ENCODE data around the gene GMPPB.

The GMPPB gene

DNA sequence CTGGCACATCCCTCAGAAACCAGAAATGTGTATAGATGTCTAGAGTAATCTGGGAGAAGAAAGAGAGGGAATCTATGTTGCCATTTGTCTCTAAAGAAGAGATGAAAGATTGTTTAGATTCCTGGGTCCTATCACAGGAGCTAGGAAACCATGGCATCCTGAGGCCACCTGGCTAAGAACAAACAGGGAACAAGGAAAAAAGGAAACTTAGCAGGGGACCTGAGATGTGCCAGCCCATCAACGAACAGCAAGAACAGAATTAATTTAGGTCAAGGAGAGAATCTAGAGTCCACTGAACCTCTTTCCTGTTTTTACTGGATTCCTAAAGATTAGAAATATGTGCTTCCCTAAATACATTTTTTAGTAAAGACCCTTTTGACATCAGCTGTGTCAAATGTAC, 32.3 kb upstream of the GMPPB start:
- H3F3A ChIP-seq (ENCODE audit: insufficient read depth) = no peaks in the 10 kb centered on the region
- no peak overlapping the region for H3K4me3 ChIP-seq (ENCODE audit: insufficient read depth, low read length, poor library complexity, severe bottlenecking)
- no peaks in the 10 kb centered on the region for H3K9me2 ChIP-seq (replicated peaks; ENCODE audit: insufficient read depth, low read length)
- peaks cover 53% of the 10 kb centered on the region for H3K79me2 ChIP-seq (ENCODE audit: insufficient read depth, low read length)
- no peaks in the 10 kb centered on the region for H3K9me3 ChIP-seq (ENCODE audit: insufficient read depth, low read length)
- H3K27ac ChIP-seq (ENCODE audit: low read depth, low read length) = no peak overlapping the region
- 0 out of 2 replicates have a peak, but pooled peaks cover 4% of the 10 kb centered on the region for H4K20me1 ChIP-seq (ENCODE audit: low read depth, low read length)
- no peaks in the 10 kb centered on the region for H3K27me3 ChIP-seq (ENCODE audit: low read length)
- H3K4me2 ChIP-seq (ENCODE audit: low read depth, low read length, poor library complexity, severe bottlenecking) = no peak overlapping the region
- H3K9ac ChIP-seq (ENCODE audit: low read length) = no peak overlapping the region
- no peak overlapping the region for H2AFZ ChIP-seq (ENCODE audit: low read depth, low read length, severe bottlenecking)
- H3K36me3 ChIP-seq (ENCODE audit: low read length) = no peaks in the 10 kb centered on the region
- TF ChIP-seq EZH2phosphoT487 (conservative IDR thresholded peaks at IDR 0.05; ENCODE audit: low read length) = no peak
- TF ChIP-seq, protein P1, sequence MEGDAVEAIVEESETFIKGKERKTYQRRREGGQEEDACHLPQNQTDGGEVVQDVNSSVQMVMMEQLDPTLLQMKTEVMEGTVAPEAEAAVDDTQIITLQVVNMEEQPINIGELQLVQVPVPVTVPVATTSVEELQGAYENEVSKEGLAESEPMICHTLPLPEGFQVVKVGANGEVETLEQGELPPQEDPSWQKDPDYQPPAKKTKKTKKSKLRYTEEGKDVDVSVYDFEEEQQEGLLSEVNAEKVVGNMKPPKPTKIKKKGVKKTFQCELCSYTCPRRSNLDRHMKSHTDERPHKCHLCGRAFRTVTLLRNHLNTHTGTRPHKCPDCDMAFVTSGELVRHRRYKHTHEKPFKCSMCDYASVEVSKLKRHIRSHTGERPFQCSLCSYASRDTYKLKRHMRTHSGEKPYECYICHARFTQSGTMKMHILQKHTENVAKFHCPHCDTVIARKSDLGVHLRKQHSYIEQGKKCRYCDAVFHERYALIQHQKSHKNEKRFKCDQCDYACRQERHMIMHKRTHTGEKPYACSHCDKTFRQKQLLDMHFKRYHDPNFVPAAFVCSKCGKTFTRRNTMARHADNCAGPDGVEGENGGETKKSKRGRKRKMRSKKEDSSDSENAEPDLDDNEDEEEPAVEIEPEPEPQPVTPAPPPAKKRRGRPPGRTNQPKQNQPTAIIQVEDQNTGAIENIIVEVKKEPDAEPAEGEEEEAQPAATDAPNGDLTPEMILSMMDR (IDR thresholded peaks at IDR 0.05; ENCODE audit: insufficient read depth, low read length, poor library complexity, severe bottlenecking) = no peak

DNA sequence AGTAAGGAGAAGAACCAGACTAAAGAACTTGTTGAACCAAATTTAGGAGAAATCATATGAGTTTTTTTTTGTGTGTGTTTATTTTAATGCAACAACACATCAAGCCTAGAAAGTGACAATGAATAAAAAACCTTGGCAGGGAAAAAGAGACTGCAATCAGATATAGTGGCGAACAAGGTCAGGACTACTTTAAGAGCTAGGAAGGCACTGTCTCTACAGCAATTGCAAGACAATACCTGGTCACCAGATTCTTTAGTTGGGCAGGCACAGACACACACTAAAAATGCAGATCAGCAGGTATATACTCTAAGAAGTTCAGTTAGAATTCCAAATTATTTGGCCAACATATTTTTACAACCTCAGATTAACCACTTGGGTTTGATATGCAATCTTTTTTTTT, 30.8 kb upstream of the GMPPB start:
- no peak overlapping the region for H3K4me2 ChIP-seq (ENCODE audit: low read depth, low read length, poor library complexity, severe bottlenecking)
- H4K20me1 ChIP-seq (ENCODE audit: low read depth, low read length) = 0 out of 2 replicates have a peak, but pooled peaks cover 4% of the 10 kb centered on the region
- H2AFZ ChIP-seq (ENCODE audit: low read depth, low read length, severe bottlenecking) = no peak overlapping the region
- H3K9ac ChIP-seq (ENCODE audit: low read length) = no peak overlapping the region
- no peaks in the 10 kb centered on the region for H3K9me3 ChIP-seq (ENCODE audit: insufficient read depth, low read length)
- H3K27ac ChIP-seq (ENCODE audit: low read depth, low read length) = no peak overlapping the region
- no peaks in the 10 kb centered on the region for H3F3A ChIP-seq (ENCODE audit: insufficient read depth)
- H3K9me2 ChIP-seq (replicated peaks; ENCODE audit: insufficient read depth, low read length) = no peaks in the 10 kb centered on the region
- H3K27me3 ChIP-seq (ENCODE audit: low read length) = no peaks in the 10 kb centered on the region
- no peaks in the 10 kb centered on the region for H3K36me3 ChIP-seq (ENCODE audit: low read length)
- no peak overlapping the region for H3K4me3 ChIP-seq (ENCODE audit: insufficient read depth, low read length, poor library complexity, severe bottlenecking)
- H3K79me2 ChIP-seq (ENCODE audit: insufficient read depth, low read length) = peaks cover 47% of the 10 kb centered on the region
- TF ChIP-seq, protein P1 (IDR thresholded peaks at IDR 0.05; ENCODE audit: insufficient read depth, low read length, poor library complexity, severe bottlenecking) = no peak
- no peak for TF ChIP-seq EZH2phosphoT487 (conservative IDR thresholded peaks at IDR 0.05; ENCODE audit: low read length)

DNA sequence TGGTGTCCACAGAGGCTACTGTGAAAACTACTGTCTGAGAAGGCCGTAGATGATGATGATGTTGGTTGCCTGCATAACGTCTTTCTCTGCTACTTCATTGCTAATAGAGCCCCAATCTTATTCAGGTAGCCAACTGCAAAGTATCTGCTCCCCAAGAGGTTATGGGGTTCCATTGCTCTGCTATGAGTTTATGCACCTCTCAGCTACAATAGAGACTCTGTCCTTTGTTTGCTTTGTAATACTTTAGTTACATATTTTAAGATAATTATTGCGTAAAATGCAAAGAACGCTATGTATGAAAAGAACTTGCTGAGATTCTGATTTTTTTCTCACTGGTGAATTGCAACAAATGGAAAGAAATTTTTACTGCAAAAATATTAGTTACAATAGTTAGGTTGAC, 27.8 kb upstream of the GMPPB start:
- Histone ChIP-seq H3K9me3 (ENCODE audit: insufficient read depth, low read length) (no peaks in the 10 kb centered on the region), H3K9me2 (replicated peaks; ENCODE audit: insufficient read depth, low read length) (no peaks in the 10 kb centered on the region), H3F3A (ENCODE audit: insufficient read depth) (no peaks in the 10 kb centered on the region; the same call in 1 of the 2 replicates), H3K27me3 (ENCODE audit: low read length) (no peaks in the 10 kb centered on the region), H3K79me2 (ENCODE audit: insufficient read depth, low read length) (peaks cover 27% of the 10 kb centered on the region), H3K4me2 (ENCODE audit: low read depth, low read length, poor library complexity, severe bottlenecking) (no peak overlapping the region), H3K27ac (ENCODE audit: low read depth, low read length) (no peak overlapping the region), H4K20me1 (ENCODE audit: low read depth, low read length) (0 out of 2 replicates have a peak, but pooled peaks cover 4% of the 10 kb centered on the region), H3K4me3 (ENCODE audit: insufficient read depth, low read length, poor library complexity, severe bottlenecking) (no peak overlapping the region), H2AFZ (ENCODE audit: low read depth, low read length, severe bottlenecking) (no peak overlapping the region), H3K36me3 (ENCODE audit: low read length) (peaks cover 3% of the 10 kb centered on the region; the same call in 1 of the 2 replicates), H3K9ac (ENCODE audit: low read length) (no peak overlapping the region)
- no peak for TF ChIP-seq EZH2phosphoT487 (conservative IDR thresholded peaks at IDR 0.05; ENCODE audit: low read length)
- TF ChIP-seq, protein P1 (IDR thresholded peaks at IDR 0.05; ENCODE audit: insufficient read depth, low read length, poor library complexity, severe bottlenecking) = no peak

Data from SU-DHL-6 (cell line).